Activated T-cell treated with anti-CD3 and anti-CD28 coated beads, Interleukin-2, amount 50 U/mL, for 1 hour (primary cell): ENCODE results near the gene SMAD3.

ENCODE experiments used
- DNase-seq: peaks from one replicate; pipeline ENCODE4 v3.0.0-alpha.2; 2020

SMAD3 gene

DNA sequence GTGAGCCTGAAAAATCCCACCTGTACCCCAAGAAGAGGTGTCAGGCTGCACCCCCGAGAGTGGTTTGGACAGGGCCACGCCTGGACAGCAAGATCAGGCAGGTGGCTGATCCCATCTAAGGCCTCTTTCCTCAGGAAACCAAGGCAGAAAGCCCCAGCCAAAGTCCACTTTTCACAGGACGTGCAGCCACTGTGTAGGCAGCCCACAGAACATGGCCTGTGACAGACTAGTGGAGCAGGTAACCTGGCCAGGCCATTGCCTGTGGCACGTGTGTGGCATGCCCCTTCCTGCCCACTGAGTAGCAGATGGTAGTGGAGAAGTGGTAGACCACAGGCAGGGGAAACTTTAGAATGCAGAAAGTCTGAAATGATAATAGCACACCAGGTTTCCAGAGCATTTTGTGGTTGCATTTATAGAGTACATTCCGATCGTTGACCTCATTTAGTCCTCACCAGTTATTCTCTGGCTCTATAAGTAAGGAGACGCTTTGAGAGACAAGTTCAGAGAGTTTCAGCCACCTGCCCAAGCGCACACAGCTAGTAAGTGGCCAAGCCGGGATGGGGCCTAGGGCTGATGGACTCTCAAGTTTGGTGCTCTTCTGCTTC is 120.3 kb downstream of the SMAD3 start:
- no peak for DNase-seq

DNA sequence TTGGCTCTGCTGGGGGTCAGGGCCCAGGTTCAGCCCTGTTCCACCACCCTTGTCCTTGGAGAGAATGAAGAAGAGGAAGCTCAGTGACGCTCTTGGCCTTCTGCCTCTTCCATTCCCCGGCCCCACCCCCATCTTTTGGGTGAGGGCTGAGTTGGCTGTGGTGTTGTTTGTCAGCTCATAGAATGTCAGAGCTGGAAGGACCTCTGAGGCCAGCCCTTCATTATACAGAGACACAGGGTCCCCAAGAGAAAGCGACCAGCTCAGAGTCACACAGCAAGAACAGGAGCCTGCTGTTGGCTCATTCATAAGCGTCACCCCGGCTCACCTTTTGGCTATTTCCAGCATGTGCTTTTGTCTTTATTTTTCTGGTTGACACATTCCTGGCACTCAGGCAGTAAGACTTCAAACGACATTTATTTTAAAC is 120.8 kb downstream of the SMAD3 start:
- DNase-seq: no peak

DNA sequence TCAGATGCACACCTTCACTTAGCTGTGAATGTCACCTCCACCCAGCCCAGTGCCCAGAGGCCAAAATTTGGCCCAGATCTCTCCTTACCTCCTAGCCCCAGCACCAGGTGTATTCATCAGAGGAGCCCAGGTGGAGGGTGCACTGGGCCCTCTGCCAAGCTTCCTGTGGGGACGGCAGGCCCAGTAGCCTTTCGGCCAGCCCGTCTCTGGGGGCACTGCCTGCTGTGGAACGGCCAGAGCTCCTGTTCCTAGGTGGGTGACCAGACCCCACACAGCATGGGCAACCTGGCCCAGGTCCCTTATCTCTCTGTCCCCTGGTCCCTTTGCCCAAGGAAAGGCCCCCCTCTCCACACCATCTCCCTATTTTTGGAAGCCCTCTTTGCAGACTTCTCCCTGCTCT is 121.3 kb downstream of the SMAD3 start:
- DNase-seq: no peak

DNA sequence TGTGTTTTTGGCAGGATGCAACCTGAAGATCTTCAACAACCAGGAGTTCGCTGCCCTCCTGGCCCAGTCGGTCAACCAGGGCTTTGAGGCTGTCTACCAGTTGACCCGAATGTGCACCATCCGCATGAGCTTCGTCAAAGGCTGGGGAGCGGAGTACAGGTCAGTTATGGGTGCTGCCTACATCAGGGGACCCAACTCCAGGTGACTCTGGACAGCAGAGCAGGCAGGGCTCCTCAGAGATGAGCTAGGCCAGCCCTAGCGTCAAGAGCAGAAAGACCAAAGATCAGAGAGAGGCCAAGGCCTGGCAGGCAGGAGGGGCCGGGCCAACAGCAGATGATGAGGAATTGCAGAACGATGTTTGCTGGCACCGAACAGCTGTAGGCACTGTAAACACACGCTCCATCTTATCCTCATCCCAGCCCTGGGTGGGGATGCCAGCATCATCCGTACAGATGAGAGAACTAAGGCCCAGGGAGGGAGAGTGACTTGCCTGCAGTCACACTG is 122.0 kb downstream of the SMAD3 start:
- no peak for DNase-seq

DNA sequence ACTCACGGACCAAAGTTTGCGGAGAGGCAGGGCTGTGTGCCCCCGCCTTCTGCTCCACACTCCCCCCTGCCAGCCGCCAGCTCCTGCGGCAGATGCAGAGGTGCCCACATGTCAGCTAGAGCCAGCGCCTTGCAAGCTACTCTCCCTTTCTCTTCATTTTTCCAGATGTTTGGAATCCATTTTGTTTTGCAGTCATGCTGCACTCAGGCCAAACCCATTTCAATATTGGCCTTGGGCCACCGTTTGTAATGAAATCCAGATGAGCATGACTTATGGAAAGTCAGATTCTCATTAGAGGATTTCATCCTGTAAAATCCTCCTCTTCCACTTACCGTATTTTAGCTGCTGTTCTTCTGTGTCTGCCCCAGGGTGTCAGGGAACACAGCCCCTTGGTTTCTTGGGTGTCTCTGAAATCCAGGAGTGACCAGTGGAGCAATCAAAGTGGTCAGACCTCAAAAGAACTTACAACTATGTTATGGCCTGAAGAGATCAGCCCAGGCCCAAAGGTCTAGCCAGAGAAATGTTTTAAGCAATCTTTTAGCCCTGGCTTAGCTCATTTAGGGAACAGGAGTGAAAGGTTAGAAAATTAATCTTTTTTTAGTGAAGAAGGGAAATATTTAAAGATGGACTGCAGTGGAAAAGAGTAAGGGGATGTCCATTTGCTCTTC is 123.3 kb downstream of the SMAD3 start:
- DNase-seq: no peak

DNA sequence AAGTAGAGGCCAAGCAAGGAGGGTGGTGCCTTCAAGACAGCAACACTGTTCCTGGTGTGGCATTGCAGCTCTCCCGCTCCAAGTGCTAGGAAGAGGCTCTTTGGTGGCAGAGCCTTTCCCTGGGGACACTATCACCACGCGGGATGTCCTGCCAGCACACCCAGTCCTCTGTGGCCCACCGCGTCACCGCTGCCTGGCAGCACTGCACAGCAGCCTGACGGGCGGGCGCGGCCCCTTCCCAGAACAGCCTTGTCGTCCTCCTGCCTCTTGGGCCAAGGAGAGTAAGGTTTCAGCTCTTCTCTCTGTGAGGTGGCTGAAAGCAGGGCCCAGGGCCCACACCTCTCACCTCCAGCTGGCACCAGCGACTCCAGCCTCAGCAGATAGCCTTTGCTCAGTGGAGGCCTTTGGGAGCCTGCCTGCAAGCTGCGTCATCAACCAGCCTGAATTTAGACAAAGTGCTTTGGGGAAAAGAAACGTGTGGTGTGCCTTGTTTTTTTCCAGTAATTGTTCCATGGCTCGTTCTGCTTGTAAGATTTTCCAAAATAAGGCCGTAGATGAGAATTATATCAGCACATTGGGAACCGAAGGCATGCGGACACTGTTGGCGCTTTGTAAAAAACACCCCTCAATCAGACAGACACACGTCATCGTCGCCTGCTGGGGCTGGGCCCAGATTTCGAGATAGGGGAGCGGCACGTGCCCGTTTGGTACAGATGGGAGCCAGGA is 124.1 kb downstream of the SMAD3 start:
- DNase-seq: no peak

DNA sequence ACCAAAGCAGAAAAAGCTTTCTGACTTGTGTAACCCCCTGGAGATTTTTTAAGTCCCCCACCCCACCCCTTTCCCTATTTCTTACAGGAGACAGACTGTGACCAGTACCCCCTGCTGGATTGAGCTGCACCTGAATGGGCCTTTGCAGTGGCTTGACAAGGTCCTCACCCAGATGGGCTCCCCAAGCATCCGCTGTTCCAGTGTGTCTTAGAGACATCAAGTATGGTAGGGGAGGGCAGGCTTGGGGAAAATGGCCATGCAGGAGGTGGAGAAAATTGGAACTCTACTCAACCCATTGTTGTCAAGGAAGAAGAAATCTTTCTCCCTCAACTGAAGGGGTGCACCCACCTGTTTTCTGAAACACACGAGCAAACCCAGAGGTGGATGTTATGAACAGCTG is 124.9 kb downstream of the SMAD3 start:
- DNase-seq: no peak

DNA sequence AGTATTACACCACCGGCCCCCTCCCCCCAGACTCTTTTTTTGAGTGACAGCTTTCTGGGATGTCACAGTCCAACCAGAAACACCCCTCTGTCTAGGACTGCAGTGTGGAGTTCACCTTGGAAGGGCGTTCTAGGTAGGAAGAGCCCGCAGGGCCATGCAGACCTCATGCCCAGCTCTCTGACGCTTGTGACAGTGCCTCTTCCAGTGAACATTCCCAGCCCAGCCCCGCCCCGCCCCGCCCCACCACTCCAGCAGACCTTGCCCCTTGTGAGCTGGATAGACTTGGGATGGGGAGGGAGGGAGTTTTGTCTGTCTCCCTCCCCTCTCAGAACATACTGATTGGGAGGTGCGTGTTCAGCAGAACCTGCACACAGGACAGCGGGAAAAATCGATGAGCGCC is 125.4 kb downstream of the SMAD3 start:
- no peak for DNase-seq

DNA sequence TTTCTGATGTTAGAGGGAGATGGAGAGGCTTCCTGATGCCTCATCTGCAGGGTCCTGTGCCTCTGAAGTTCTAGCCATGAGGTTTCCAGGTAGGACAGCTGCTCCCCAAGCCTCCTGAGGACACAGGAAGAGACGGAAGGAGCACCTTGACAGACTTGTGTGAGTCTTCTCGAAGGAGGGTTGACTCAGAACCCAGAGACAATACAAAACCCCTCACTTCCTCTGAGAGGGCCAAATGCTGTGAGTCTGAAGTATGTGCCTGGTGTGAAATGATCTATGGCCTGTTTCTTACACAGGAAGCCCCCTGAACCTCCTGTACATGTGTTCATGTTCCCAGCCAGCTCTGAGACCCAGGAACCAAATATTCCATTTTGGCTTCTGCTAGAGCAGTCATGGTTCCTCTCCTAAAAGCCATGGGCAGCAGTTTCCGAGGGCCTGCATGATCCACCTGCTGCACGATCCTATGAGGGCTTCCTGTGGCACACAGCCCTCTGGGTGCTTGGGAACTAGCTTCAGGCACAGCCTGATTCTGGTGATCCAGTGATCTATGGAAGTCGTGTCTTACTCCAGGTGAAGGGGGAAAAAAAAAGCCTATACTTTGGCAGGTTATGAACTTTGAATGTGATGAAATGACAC is 126.9 kb downstream of the SMAD3 start:
- no peak for DNase-seq

DNA sequence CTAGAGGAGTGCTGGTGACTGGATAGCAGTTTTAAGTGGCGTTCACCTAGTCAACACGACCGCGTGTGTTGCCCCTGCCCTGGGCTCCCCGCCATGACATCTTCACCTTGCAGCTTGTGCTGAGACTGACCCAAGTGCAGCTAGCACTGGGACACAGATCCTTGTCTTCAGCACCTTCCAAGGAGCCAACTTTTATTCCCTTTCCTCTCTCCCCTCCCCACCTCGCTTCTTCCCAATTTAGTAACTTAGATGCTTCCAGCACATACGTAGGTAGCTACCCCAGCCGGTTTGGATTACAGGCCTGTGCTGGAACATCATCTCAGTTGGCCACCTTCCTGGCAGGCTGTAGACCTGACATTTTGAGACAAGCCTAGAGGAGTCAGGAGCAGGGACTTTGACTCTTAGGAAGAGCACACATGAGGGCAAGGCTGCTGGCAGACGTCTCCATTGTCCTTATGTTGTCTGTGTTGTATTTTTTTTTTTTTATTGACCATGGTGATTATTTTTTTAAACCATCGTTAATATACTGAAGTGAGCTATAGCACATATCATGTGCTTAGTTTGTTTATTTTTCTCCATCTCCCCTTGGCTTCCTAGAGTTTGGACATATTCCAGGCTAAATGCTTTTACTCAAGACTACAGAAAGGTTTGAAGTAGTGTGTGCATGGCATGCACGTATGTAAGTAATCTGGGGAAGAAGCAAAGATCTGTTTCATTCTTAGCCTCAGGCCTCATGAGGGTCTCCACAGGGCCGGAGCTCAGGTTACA is 128.0 kb downstream of the SMAD3 start:
- no peak for DNase-seq

DNA sequence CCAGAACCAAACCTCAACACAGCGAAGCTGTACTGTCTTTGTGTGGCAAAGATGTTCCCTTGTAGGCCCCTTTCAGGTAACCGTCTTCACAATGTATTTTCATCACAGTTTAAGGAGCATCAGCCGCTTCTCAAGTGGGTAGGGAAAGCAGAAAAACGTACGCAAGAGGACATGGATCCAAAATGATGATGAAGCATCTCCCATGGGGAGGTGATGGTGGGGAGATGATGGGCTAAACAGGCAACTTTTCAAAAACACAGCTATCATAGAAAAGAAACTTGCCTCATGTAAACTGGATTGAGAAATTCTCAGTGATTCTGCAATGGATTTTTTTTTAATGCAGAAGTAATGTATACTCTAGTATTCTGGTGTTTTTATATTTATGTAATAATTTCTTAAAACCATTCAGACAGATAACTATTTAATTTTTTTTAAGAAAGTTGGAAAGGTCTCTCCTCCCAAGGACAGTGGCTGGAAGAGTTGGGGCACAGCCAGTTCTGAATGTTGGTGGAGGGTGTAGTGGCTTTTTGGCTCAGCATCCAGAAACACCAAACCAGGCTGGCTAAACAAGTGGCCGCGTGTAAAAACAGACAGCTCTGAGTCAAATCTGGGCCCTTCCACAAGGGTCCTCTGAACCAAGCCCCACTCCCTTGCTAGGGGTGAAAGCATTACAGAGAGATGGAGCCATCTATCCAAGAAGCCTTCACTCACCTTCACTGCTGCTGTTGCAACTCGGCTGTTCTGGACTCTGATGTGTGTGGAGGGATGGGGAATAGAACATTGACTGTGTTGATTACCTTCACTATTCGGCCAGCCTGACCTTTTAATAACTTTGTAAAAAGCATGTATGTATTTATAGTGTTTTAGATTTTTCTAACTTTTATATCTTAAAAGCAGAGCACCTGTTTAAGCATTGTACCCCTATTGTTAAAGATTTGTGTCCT is 129.0 kb downstream of the SMAD3 start:
- DNase-seq: no peak

DNA sequence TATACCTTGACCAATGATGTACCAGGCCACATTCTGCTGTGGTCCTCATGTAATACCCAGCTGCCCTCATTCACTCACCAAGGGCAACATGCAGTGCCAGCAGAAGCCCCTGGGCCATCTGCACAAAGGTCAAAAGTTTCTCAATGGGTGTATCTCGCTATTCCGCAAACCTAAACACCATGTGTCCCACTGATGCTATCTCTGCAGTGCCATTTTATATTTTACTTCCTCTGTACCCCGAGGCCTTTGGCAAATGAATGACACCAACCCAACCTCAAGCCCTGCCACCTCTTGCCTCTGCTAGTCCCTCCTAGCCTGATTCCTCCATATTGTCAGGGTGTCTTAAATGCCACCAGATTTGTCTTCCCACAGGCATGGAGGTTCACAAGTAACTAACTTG is 129.9 kb downstream of the SMAD3 start:
- no peak for DNase-seq

DNA sequence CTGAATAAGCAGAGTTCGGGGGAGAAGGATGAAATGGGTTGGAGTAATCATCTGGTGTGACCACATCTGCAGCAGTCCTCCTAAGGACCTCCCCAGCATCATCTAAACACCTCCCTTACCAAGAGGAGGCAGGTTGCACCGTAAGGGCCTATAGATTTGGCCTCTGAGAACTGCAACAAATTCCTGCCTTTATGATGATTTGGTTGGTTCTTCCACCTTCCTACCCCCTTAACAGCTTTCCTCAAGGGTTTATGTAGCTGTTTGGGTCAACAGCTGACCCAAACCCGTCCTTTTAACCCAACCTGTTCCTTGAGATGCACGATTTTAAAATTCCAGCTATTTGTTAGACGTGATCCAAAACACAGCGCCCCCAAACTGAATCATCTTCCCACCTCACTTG is 130.8 kb downstream of the SMAD3 start:
- DNase-seq: no peak

DNA sequence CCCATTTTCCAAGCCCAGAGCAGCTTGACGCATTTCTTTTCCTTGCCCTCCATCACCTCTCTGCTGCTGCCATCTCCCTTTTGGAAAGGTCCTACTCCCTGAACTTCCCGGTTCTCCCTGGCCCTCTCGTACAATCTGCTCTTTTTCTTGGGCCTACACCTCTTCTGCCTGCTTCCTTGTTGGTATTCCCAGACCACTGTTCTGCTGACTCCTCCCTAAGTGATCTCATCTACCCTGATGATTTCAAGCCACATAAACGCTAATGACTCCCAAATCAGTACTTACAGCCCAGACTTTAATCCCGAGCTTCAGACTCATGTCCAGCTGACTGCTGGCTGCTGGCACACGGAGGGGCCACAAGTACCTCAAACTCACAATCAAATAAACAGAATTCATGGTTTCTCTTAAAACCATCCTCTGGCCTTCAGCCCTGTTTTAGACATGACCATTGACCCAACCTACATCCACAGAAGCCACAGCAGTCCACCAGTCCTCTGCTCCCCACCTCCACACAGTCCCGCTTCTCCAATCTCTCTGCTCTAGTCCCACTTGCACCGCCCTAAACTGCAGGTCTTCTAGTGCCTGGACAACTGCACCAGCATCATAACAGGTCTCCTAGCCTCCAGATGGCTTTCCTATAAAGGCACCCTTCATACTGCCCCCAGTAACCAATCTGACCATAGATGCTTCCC is 131.4 kb downstream of the SMAD3 start:
- DNase-seq: no peak

DNA sequence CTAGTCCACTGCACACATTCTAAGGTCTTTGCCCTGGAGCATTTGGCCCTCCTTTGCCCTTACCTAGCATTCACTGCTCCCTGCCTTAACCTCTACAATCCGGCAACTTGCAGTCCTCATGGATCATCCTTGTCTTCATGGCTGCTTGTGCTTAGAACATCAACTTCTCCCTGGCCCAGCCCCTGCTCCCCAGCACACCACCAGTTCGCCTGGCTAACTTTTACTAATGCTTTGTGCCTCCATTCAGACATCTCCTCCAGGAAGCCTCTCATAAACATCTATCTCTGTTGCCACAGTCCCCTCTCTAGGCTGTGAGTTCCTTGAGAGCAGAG is 131.9 kb downstream of the SMAD3 start:
- DNase-seq: no peak

DNA sequence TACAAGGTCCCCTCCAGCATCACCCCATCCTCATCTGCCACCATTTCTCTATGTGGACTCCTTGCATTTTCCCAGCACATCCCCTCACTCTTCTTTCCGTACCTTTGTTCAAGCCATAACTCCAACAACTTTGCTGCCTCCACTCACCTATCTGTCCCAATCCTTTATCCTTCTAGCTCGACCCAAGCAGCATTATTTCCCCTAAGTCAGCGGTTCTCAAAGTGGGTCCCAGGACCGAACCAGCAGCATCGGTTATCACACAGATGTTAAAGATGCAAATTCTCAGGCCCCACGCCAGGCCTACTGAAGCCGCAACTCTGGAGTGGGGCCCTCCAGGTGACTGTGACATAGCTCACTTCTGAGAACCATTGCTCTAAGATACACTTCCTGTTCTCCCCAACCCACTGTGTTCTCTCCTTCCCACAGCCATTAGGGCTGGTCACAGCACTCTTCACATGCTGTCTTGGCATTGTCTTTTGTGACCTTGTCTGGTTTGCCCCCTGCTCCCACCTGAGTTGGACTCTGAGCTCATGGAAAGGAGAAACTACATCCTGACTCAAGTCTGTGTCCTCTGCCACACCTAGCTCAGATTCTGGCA is 132.9 kb downstream of the SMAD3 start:
- no peak for DNase-seq

DNA sequence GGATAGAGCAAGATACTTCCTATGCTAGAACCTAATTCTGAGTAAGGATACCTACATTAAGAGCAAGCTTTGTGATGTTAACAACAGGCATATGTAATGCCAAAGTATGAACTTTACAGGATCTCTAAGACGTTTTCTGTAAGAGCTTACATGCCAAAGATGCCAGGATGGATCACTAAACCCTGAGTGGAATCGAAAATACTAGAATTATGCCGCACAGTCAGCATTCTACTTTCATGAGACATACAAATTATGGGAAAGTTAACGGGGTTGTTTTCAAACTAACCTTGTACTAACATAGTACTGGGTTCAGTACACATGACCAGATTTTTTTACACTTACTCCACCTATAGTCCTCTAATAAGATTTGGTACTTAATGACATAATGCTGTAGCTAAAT is 134.0 kb downstream of the SMAD3 start:
- DNase-seq: no peak

DNA sequence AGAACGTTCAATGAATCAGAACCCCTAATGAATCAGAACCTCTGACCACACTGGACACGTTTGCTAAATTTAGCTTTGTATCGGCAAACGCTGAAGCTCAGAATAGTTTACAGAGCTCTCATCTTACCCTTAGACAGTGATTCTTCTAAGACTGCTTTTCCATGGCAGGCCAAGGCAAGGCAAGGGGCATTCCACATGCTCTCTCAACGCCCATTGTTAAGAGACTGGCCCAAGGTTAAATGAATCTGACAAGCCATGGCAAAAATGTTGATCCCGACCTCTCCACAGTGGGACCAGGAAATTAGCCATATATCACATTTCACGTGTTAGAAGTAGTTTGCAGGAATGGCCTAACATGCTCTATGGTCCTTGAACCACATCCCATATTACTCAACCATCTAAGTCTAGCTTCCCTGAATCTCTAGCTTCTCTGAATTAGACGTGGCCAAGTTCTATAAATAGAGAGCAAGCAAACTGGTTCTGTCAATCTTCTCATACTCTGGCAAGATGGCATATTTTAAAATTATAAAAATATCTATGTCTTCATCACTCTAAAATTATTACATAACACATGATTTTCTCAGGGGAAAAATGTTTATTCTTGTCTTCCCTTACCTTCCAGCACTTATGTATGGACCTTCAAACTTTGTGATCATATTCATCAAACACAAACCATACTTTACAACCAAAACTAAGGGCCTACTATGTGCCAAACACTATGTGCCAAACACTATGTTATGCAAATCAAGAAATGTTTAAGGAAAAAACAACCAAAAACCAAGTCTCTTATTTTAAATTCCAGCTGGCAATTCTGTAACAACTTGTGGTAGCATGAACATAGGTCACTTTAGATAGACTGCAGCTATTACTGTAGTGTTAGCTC is 134.7 kb downstream of the SMAD3 start:
- DNase-seq: no peak

DNA sequence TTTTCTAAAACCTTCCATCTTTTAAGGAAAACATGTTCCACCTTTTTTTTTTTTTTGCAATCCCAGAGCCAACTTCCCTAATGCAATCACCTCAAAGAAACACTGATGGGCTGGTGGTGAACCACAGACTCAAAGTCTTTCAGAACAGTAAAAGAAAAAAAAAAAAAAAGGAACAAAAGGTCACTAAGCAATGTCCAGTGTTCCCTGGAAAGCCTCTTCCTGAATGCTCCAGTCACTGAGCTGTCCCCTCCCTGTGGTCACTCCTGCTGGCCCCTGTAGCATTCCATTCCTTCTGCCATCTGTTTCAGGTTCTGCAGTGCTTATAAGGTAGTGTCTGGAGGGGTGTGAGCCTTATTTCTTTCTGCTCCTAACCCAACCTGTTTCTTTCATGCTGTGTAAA is 135.7 kb downstream of the SMAD3 start:
- DNase-seq: no peak

DNA sequence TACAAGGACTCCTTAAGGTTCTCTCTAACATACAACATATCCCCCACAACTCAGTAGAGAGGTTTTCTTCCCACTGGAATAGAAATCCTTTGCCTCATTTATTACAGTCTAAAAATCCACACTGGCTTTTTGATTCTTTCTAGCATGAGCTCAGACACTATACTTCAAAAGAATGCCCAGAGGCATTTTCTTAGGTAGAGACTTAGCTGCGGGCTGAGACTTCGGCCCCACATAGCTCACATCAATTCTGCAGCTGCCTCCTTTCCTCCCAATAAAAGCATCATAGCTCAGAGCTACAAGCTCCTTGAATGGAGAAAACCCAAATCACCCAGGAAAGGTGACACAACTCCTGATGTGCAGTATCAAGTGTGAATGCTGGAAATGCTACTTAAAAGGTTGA is 136.7 kb downstream of the SMAD3 start:
- no peak for DNase-seq
